HG03097 (cell line): ENCODE measurements around the gene TYW1B.
"Not testable (repeated sequence)": the region's sequence is repeated elsewhere in the genome, so short reads cannot be mapped to it uniquely, and the experiment has no call there.

ENCODE experiments used
- ATAC-seq: cut with Tn5 transposase; IDR thresholded peaks from one replicate; pipeline ENCODE4 v1.9.1; 2021; ENCODE audit not compliant: unreplicated experiment, low FRiP score

TYW1B gene

GRCh38 chr7:72760602-72761001, 67.4 kb downstream of the TYW1B start:
- no peak for ATAC-seq

GRCh38 chr7:72754312-72754711, 73.7 kb downstream of the TYW1B start:
- no peak for ATAC-seq

GRCh38 chr7:72753781-72754180, 74.2 kb downstream of the TYW1B start:
- no peak for ATAC-seq

GRCh38 chr7:72753229-72753628, 74.8 kb downstream of the TYW1B start:
- ATAC-seq, result not testable (repeated sequence)

GRCh38 chr7:72751978-72752377, 76.0 kb downstream of the TYW1B start:
- ATAC-seq, result no peak

- ATAC-seq, result no peak
Observed at GRCh38 chr7:72751378-72751777, 76.6 kb downstream of the TYW1B start.

- ATAC-seq, result not testable (repeated sequence)
Observed at GRCh38 chr7:72748649-72749048, 79.4 kb downstream of the TYW1B start.

GRCh38 chr7:72744244-72744926, 83.6 kb downstream of the TYW1B start:
- ATAC-seq, result not testable (repeated sequence)

- not testable (repeated sequence) for ATAC-seq
Observed at GRCh38 chr7:72743801-72744200, 84.2 kb downstream of the TYW1B start.

GRCh38 chr7:72739716-72740115, 88.3 kb downstream of the TYW1B start:
- ATAC-seq, result not testable (repeated sequence)

- ATAC-seq, result not testable (repeated sequence)
Observed at GRCh38 chr7:72735855-72736254, 92.1 kb downstream of the TYW1B start.

GRCh38 chr7:72730815-72731214, 97.2 kb downstream of the TYW1B start:
- not testable (repeated sequence) for ATAC-seq

GRCh38 chr7:72730384-72730783, 97.6 kb downstream of the TYW1B start:
- not testable (repeated sequence) for ATAC-seq

- ATAC-seq, result not testable (repeated sequence)
Observed at GRCh38 chr7:72729130-72729529, 98.9 kb downstream of the TYW1B start.

GRCh38 chr7:72722694-72723093, 105.3 kb downstream of the TYW1B start:
- not testable (repeated sequence) for ATAC-seq

- ATAC-seq, result not testable (repeated sequence)
Observed at GRCh38 chr7:72720890-72721289, 107.1 kb downstream of the TYW1B start.

- ATAC-seq, result not testable (repeated sequence)
Observed at GRCh38 chr7:72717252-72717774, 110.7 kb downstream of the TYW1B start.

- ATAC-seq, result not testable (repeated sequence)
Observed at GRCh38 chr7:72711927-72712326, 116.1 kb downstream of the TYW1B start.

- ATAC-seq, result no peak
Observed at GRCh38 chr7:72710983-72711382, 117.0 kb downstream of the TYW1B start.

GRCh38 chr7:72709909-72710308, 118.1 kb downstream of the TYW1B start:
- ATAC-seq, result no peak

GRCh38 chr7:72708371-72709050, 119.5 kb downstream of the TYW1B start:
- not testable (repeated sequence) for ATAC-seq

GRCh38 chr7:72706521-72706920, 121.5 kb downstream of the TYW1B start:
- no peak for ATAC-seq
